Subcutaneous abdominal adipose tissue (tissue), 5 donors: ENCODE results near the gene CYP19A1.

Experiments used
- H3K27ac ChIP-seq: one replicate; pipeline ENCODE4 v1.7.0; 2013; ENCODE audit warnings: low read depth, mild to moderate bottlenecking, inconsistent platforms, low read length, moderate library complexity
- H3K27me3 ChIP-seq, 5 donors: one replicate each; pipeline ENCODE4 v1.7.0; 2013; ENCODE audit warnings: low read length in 5 of 5, inconsistent platforms in 1 of 5; ENCODE audit not compliant: control insufficient read depth in 5 of 5, insufficient read depth in 4 of 5
- H3K36me3 ChIP-seq, 5 donors: one replicate each; pipeline ENCODE4 v1.7.0; 2013; ENCODE audit warnings: low read length in 5 of 5; ENCODE audit not compliant: control insufficient read depth in 5 of 5, insufficient read depth in 5 of 5
- H3K4me1 ChIP-seq, 5 donors: one replicate each; pipeline ENCODE4 v1.7.0; 2013; ENCODE audit warnings: low read length in 5 of 5, mild to moderate bottlenecking in 3 of 5, moderate library complexity in 1 of 5; ENCODE audit not compliant: control insufficient read depth in 5 of 5, insufficient read depth in 5 of 5
- H3K4me3 ChIP-seq, 5 donors: one replicate each; pipeline ENCODE4 v1.7.0; 2013; ENCODE audit warnings: low read length in 5 of 5, low read depth in 1 of 5
- H3K9ac ChIP-seq, 5 donors: one replicate each; pipeline ENCODE4 v1.7.0; 2013; ENCODE audit warnings: low read length in 5 of 5, mild to moderate bottlenecking in 4 of 5, moderate library complexity in 3 of 5
- H3K9me3 ChIP-seq, 5 donors: one replicate each; pipeline ENCODE4 v1.7.0; 2013; ENCODE audit warnings: low read length in 5 of 5; ENCODE audit not compliant: control insufficient read depth in 5 of 5
- donor health status: healthy.
- donor health status: healthy.
- donor health status: healthy.
- donor health status: healthy.
- donor health status: healthy.

The CYP19A1 gene

GRCh38 chr15:51212909-51213308 is 125.5 kb downstream of the CYP19A1 start:
- no peaks in the 10 kb centered on the region for H3K36me3 ChIP-seq
- no peaks in the 10 kb centered on the region for H3K9me3 ChIP-seq
- H3K9ac ChIP-seq = no peak overlapping the region
- no peak overlapping the region for H3K4me3 ChIP-seq
- H3K27ac ChIP-seq = no peak overlapping the region
- no peaks in the 10 kb centered on the region for H3K4me1 ChIP-seq
- peaks cover 0 to 3% (median 0%) of the 10 kb centered on the region in 5 donors for H3K27me3 ChIP-seq

GRCh38 chr15:51212239-51212638 is 126.2 kb downstream of the CYP19A1 start:
- no peaks in the 10 kb centered on the region for H3K4me1 ChIP-seq
- no peaks in the 10 kb centered on the region for H3K9me3 ChIP-seq

DNA sequence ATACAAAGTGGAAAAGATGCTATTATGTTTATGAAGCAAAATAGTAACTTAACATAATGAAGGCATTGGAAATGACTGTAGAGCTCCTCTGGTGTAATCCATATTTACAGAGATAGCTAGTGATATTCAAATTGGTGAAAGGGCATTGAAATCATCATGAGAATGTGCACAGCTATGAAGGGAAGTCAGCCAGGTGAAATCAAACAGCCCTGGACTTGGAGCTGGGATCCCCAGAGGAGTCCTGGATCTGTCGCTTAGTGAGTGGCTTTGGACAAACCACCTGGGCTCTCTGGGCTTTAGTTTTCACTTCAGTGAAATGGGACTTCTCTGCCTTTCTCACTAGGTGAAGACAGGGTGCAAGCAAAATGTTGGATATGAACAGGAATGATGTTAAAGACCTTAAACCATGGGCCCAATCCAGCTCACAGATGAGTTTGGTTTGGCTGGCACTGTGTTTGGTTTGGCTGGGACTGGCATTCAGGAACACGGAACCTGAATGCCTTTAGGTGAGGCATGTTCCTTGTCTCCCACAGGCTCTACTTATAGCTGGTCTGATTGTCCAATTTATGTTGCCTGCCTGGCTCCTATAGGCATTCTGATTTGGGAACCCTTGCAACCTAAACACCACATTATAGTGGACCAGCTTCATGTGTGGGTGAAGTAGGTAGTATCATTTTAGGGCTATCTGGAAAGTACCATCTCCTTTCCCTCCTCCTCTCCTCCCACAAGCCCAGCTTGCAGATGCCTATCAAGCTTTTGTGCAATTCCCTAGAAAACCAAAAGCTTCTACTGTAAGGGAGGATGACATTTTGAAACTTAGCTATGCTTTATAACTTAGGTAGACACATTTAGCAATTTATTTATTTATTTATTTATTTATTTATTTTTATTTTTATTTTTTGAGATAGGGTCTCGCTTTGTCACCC is 133.1 kb downstream of the CYP19A1 start:
- Histone ChIP-seq H3K9ac (no peak overlapping the region), H3K36me3 (no peaks in the 10 kb centered on the region), H3K9me3 (no peaks in the 10 kb centered on the region), H3K4me3 (no peak overlapping the region), H3K27ac (no peak overlapping the region), H3K4me1 (no peaks in the 10 kb centered on the region), H3K27me3 (peaks cover 0 to 7% (median 3%) of the 10 kb centered on the region in 5 donors)

More at GRCh38 chr15:51212239-51212638, 126.2 kb downstream of the CYP19A1 start:
- Histone ChIP-seq H3K9ac (no peak overlapping the region), H3K4me3 (no peak overlapping the region), H3K27me3 (peaks cover 0 to 3% (median 0%) of the 10 kb centered on the region in 5 donors), H3K27ac (no peak overlapping the region), H3K36me3 (no peaks in the 10 kb centered on the region)

- Histone ChIP-seq H3K9me3 (no peaks in the 10 kb centered on the region), H3K27ac (no peak overlapping the region), H3K36me3 (no peaks in the 10 kb centered on the region), H3K9ac (no peak overlapping the region), H3K4me1 (no peaks in the 10 kb centered on the region), H3K4me3 (no peak overlapping the region), H3K27me3 (peaks cover 0 to 7% (median 3%) of the 10 kb centered on the region in 5 donors)
Measured at GRCh38 chr15:51203797-51204196, 134.6 kb downstream of the CYP19A1 start.

- no peak overlapping the region for H3K4me3 ChIP-seq
- no peak overlapping the region for H3K27ac ChIP-seq
- H3K9me3 ChIP-seq = no peaks in the 10 kb centered on the region
- H3K4me1 ChIP-seq = no peaks in the 10 kb centered on the region
- no peaks in the 10 kb centered on the region for H3K36me3 ChIP-seq
- no peak overlapping the region for H3K9ac ChIP-seq
- peaks cover 0 to 7% (median 3%) of the 10 kb centered on the region in 5 donors for H3K27me3 ChIP-seq
Measured at GRCh38 chr15:51202783-51203182, 135.6 kb downstream of the CYP19A1 start.

- Histone ChIP-seq H3K4me1 (no peaks in the 10 kb centered on the region), H3K36me3 (no peaks in the 10 kb centered on the region), H3K9ac (no peak overlapping the region), H3K27me3 (peaks cover 0 to 9% (median 3%) of the 10 kb centered on the region in 5 donors), H3K4me3 (no peak overlapping the region), H3K9me3 (no peaks in the 10 kb centered on the region), H3K27ac (no peak overlapping the region)
Measured at GRCh38 chr15:51201581-51201980, 136.8 kb downstream of the CYP19A1 start.

DNA sequence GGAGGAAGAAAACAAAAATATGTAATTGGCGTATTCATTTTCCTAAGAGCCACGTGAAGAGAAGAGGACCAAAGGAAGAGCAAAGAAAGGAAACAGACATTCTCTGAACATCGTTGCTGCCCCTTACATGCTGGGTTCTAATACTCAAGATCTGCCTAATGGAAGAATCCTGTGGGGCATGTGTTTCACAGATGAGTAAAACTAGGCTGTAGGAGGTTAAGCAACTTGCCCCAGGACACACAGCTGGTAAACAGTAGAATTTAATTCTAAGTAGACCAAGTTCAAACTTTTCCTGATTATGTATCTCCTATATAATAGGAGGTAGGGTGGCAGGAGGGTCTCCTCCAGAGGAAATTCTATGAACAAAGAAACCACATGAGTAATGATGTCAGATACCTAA is 137.6 kb downstream of the CYP19A1 start:
- no peaks in the 10 kb centered on the region for H3K9me3 ChIP-seq
- H3K27me3 ChIP-seq = peaks cover 0 to 10% (median 3%) of the 10 kb centered on the region in 5 donors
- H3K27ac ChIP-seq = no peak overlapping the region
- H3K4me3 ChIP-seq = no peak overlapping the region
- no peaks in the 10 kb centered on the region for H3K4me1 ChIP-seq
- no peaks in the 10 kb centered on the region for H3K36me3 ChIP-seq
- H3K9ac ChIP-seq = no peak overlapping the region

DNA sequence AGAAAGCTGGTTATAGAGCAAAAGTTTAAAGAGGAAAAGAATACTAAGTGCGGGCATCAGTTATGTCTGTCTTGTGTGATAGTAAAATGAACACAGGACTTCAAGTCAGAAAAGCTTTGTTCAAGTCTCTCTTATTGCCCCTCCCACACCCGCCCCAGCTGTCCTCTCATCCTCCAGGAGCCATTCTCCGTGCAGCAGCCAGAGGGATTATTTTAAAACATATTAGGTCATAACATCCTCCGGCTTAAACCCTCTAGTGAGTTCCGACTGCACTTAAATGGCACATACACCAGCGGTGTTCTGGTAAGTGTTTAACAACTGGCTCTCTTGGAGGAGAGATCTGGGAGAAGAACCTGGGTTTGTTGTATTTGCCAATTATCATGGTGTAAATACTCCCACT is 138.9 kb downstream of the CYP19A1 start:
- Histone ChIP-seq H3K27ac (no peak overlapping the region), H3K9ac (no peak overlapping the region), H3K9me3 (no peaks in the 10 kb centered on the region), H3K27me3 (peaks cover 0 to 10% (median 3%) of the 10 kb centered on the region in 5 donors), H3K4me1 (no peaks in the 10 kb centered on the region), H3K4me3 (no peak overlapping the region), H3K36me3 (no peaks in the 10 kb centered on the region)

DNA sequence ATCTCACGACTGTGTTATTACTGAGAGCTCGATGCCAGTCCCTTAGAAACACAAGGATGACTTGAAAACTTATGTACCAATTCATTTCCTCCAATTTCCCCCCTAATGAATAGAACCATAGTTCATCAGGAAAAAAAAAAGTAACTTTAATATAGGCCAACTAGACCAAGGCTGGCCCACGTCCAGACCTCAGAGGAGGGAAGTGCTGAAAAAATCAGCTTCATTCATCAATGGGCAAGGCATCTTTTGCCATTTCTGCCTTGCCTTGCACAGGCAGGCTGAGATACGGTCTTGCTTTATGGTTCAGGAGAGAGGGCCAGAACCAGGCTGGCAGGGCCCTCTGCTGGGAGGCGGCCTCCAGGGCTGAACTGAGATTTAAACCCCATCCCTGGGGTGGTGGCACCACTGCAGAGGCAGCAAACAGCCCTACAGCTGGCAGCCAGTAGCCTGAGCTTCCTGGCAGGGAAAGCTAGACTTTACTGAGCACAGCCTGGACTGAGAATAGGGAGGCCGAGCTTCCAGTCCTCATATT is 139.6 kb downstream of the CYP19A1 start:
- Histone ChIP-seq H3K4me3 (no peak overlapping the region), H3K4me1 (no peaks in the 10 kb centered on the region), H3K36me3 (no peaks in the 10 kb centered on the region), H3K9me3 (no peaks in the 10 kb centered on the region), H3K9ac (no peak overlapping the region), H3K27me3 (peaks cover 0 to 10% (median 3%) of the 10 kb centered on the region in 5 donors), H3K27ac (no peak overlapping the region)

GRCh38 chr15:51195459-51195858 is 142.9 kb downstream of the CYP19A1 start:
- no peak overlapping the region for H3K9ac ChIP-seq
- no peaks in the 10 kb centered on the region for H3K36me3 ChIP-seq
- H3K9me3 ChIP-seq = no peaks in the 10 kb centered on the region
- peaks cover 0 to 12% (median 10%) of the 10 kb centered on the region in 5 donors for H3K4me1 ChIP-seq
- peaks cover 0 to 15% (median 8%) of the 10 kb centered on the region in 5 donors for H3K27me3 ChIP-seq
- no peak overlapping the region for H3K4me3 ChIP-seq
- no peak overlapping the region for H3K27ac ChIP-seq
